ENCODE measurements around the gene VAPA. TPM values are rescaled to one million over a fixed set of nuclear protein-coding genes. Genes with fewer than 3 reads are reported as not detected.

Gene VAPA
- total RNA-seq, 2 experiments from 2014 or later, result 150 to 159 TPM

DNA sequence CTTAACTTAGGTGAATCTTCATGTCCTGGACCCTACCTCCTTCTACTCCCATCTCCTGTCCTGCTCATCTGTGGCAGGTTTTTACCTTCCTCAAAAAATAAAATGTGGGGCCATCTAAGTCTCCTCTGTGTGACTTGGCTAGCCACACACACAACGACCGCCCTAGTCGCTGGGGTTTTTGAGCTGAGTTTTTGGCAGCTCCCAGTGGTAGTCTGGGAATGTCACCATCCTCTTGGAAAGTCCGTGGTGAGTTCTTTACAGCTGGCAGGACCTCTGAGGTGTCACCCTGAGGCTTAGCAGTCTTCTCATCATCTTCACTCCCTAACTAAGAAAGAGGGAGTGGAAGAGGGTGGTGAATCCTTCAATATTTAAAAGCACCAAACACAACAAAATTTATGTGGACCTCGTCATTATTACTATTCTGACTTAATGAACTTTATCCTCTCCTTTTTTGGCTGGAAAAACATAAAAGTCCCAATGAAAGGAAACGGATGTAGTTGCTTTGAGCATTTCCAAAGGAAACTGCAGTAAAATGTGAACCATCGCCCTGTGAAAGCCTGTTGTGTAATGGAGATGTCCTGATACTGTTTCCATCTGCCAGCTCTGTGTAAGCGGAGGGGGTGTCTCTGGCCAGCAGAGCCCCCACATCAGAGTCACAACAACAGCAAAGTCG lies 78.6 kb downstream of the VAPA start:
- intact Hi-C loops (cut with micrococcal nuclease), result no loop called here
- CTCF ChIA-PET, result interaction anchor here (0.6 kb wide), 2 partner anchors 446 to 1929 kb away, joined by 3 read pairs; no protein-coding TSS in a partner anchor
- no peak for DNase-seq
- H3K27me3 Mint-ChIP-seq (ENCODE audit: low read depth), result peaks cover 10% of the 10 kb centered on the region
- no peaks in the 10 kb centered on the region for H3K36me3 Mint-ChIP-seq (ENCODE audit: low read depth)
- no peak overlapping the region for H3K4me3 Mint-ChIP-seq
- H3K4me1 Mint-ChIP-seq (ENCODE audit: low read depth), result no peaks in the 10 kb centered on the region
- H3K27ac Mint-ChIP-seq, result no peak overlapping the region
- peaks cover 3% of the 10 kb centered on the region for H3K9me3 Mint-ChIP-seq

DNA sequence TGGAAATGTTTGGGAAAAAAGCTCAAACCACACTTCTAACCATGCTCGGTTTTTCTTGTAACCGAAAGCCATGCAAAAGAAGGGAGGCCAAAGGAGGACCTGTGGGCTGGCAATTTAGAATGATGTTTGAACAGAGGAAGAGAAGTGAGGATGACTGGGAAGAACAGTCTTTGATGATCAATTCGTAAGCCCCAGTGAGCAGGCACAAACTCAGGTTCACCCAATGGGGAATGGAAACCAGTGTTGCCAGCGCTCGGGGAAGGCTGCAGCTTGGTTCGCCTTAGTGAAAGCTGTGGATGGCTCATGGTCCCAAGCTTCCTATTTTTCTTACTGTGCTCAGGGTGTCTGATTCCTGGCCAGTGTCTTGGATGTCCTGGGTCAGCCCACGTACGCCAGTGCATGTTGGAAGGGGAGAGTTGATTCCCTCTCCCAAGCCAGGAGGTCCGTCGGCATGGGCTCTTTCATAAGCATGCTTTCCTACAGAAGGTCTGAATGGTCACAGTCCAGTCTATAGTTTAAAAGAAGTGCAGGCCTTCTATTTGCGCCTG lies 79.2 kb downstream of the VAPA start:
- Mint-ChIP-seq H3K4me1 (ENCODE audit: low read depth) (no peaks in the 10 kb centered on the region), H3K9me3 (peaks cover 8% of the 10 kb centered on the region), H3K36me3 (ENCODE audit: low read depth) (peaks cover under 1% of the 10 kb centered on the region), H3K4me3 (no peak overlapping the region), H3K27me3 (ENCODE audit: low read depth) (peaks cover 10% of the 10 kb centered on the region), H3K27ac (no peak overlapping the region)
- no peak for DNase-seq
- CTCF ChIA-PET, result no interaction called here
- intact Hi-C loops (cut with micrococcal nuclease), result no loop called here

- CTCF ChIA-PET, result interaction anchor here (0.6 kb wide), 1 partner anchor 445 kb away, joined by 3 read pairs; no protein-coding TSS in a partner anchor
- Mint-ChIP-seq H3K4me1 (ENCODE audit: low read depth) (no peaks in the 10 kb centered on the region), H3K27me3 (ENCODE audit: low read depth) (peaks cover 10% of the 10 kb centered on the region), H3K27ac (no peak overlapping the region), H3K36me3 (ENCODE audit: low read depth) (peaks cover 3% of the 10 kb centered on the region), H3K9me3 (peaks cover 13% of the 10 kb centered on the region), H3K4me3 (no peak overlapping the region)
- no peak for DNase-seq
- intact Hi-C loops (cut with micrococcal nuclease), result no loop called here
Measured at GRCh38 chr18:9993521-9994025, 79.8 kb downstream of the VAPA start.

- no peak overlapping the region for H3K27ac Mint-ChIP-seq
- H3K36me3 Mint-ChIP-seq (ENCODE audit: low read depth), result peaks cover 3% of the 10 kb centered on the region
- peaks cover 15% of the 10 kb centered on the region for H3K9me3 Mint-ChIP-seq
- no peaks in the 10 kb centered on the region for H3K4me1 Mint-ChIP-seq (ENCODE audit: low read depth)
- no peak overlapping the region for H3K4me3 Mint-ChIP-seq
- H3K27me3 Mint-ChIP-seq (ENCODE audit: low read depth), result peaks cover 10% of the 10 kb centered on the region
- no peak for DNase-seq
- intact Hi-C loops (cut with micrococcal nuclease), result no loop called here
- CTCF ChIA-PET, result interaction anchor here (0.6 to 1.5 kb wide), 2 partner anchors 23 to 444 kb away, joined by 3 read pairs; no protein-coding TSS in a partner anchor
Measured at GRCh38 chr18:9994026-9994570, 80.3 kb downstream of the VAPA start.

DNA sequence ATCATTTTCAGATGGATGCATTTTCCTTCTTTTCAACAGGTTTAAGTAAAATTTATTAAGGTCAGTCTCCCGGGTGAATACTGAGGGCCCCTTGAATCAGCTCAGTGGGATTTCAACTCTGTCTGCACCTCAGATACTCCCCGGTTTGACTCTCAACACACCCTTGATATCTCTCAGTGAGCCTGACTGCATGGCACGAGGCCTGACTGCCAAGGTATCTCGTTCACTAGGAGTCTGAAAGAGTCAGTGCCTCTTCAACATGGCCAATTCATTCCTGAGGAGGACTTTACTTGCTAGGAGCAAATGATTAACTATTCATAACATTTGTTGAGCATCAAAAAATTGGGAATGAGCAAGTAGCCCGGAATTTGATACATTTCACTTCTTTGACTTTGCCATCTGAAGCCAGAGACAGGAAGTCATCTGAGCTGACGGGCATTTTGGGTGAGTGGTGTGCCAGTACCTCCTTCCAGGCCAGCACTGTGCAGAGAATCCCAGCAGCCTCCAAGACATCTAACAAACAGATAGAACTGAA lies 81.0 kb downstream of the VAPA start:
- H3K4me3 Mint-ChIP-seq, result no peak overlapping the region
- no peaks in the 10 kb centered on the region for H3K4me1 Mint-ChIP-seq (ENCODE audit: low read depth)
- intact Hi-C loops (cut with micrococcal nuclease), result no loop called here
- DNase-seq, result no peak
- H3K27ac Mint-ChIP-seq, result no peak overlapping the region
- peaks cover 12% of the 10 kb centered on the region for H3K27me3 Mint-ChIP-seq (ENCODE audit: low read depth)
- CTCF ChIA-PET, result interaction anchor here (0.6 to 1.5 kb wide), 2 partner anchors 16 to 24 kb away, joined by 3 read pairs; no protein-coding TSS in a partner anchor
- peaks cover 20% of the 10 kb centered on the region for H3K9me3 Mint-ChIP-seq
- H3K36me3 Mint-ChIP-seq (ENCODE audit: low read depth), result peaks cover 3% of the 10 kb centered on the region

- no peak for DNase-seq
- Mint-ChIP-seq H3K4me3 (no peak overlapping the region), H3K36me3 (ENCODE audit: low read depth) (peaks cover 3% of the 10 kb centered on the region), H3K4me1 (ENCODE audit: low read depth) (no peaks in the 10 kb centered on the region), H3K27ac (no peak overlapping the region), H3K27me3 (ENCODE audit: low read depth) (peaks cover 14% of the 10 kb centered on the region), H3K9me3 (peaks cover 22% of the 10 kb centered on the region)
- CTCF ChIA-PET, result interaction anchor here (1.5 kb wide), 1 partner anchor 25 kb away, joined by 3 read pairs; no protein-coding TSS in a partner anchor
- intact Hi-C loops (cut with micrococcal nuclease), result no loop called here
Measured at GRCh38 chr18:9995631-9996030, 81.8 kb downstream of the VAPA start.

DNA sequence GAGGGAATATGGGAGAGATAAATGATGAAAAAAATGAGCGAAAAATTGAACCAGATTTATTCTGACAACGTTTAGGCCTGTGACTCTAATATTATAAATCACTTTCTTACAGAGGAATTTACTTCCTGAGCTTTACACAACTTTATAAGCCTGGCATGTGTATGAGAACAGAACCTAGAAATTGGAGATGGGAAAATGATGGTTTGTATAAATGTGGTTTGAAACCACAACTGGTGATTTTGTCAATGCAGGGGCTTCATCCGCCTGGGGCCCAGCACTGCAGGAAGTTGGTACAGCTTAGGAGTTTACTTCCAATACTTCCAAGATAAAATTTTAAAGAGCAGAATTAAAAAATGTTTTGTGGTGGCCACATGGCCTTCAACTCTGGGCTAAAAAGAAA lies 82.3 kb downstream of the VAPA start:
- CTCF ChIA-PET, result no interaction called here
- Mint-ChIP-seq H3K36me3 (ENCODE audit: low read depth) (peaks cover 3% of the 10 kb centered on the region), H3K9me3 (peaks cover 22% of the 10 kb centered on the region), H3K27ac (no peak overlapping the region), H3K4me3 (no peak overlapping the region), H3K27me3 (ENCODE audit: low read depth) (peaks cover 14% of the 10 kb centered on the region), H3K4me1 (ENCODE audit: low read depth) (no peaks in the 10 kb centered on the region)
- no peak for DNase-seq
- intact Hi-C loops (cut with micrococcal nuclease), result no loop called here

GRCh38 chr18:9997711-9998110 lies 83.9 kb downstream of the VAPA start:
- intact Hi-C loops (cut with micrococcal nuclease), result no loop called here
- peaks cover 4% of the 10 kb centered on the region for H3K27me3 Mint-ChIP-seq (ENCODE audit: low read depth)
- DNase-seq, result no peak
- H3K4me3 Mint-ChIP-seq, result no peak overlapping the region
- CTCF ChIA-PET, result interaction anchor here (0.6 kb wide), 1 partner anchor 26 kb away, joined by 3 read pairs; no protein-coding TSS in a partner anchor
- no peak overlapping the region for H3K27ac Mint-ChIP-seq
- H3K9me3 Mint-ChIP-seq, result peaks cover 22% of the 10 kb centered on the region
- no peaks in the 10 kb centered on the region for H3K4me1 Mint-ChIP-seq (ENCODE audit: low read depth)
- peaks cover 3% of the 10 kb centered on the region for H3K36me3 Mint-ChIP-seq (ENCODE audit: low read depth)

GRCh38 chr18:9998330-9998729 lies 84.5 kb downstream of the VAPA start:
- no peak overlapping the region for H3K4me3 Mint-ChIP-seq
- no peaks in the 10 kb centered on the region for H3K4me1 Mint-ChIP-seq (ENCODE audit: low read depth)
- DNase-seq, result no peak
- CTCF ChIA-PET, result interaction anchor here (0.6 kb wide), 1 partner anchor 26 kb away, joined by 3 read pairs; no protein-coding TSS in a partner anchor
- no peak overlapping the region for H3K27ac Mint-ChIP-seq
- intact Hi-C loops (cut with micrococcal nuclease), result no loop called here
- H3K36me3 Mint-ChIP-seq (ENCODE audit: low read depth), result peaks cover 3% of the 10 kb centered on the region
- peaks cover 22% of the 10 kb centered on the region for H3K9me3 Mint-ChIP-seq
- peaks cover 4% of the 10 kb centered on the region for H3K27me3 Mint-ChIP-seq (ENCODE audit: low read depth)

GRCh38 chr18:10002280-10002679 lies 88.5 kb downstream of the VAPA start:
- Mint-ChIP-seq H3K27ac (no peak overlapping the region), H3K36me3 (ENCODE audit: low read depth) (peaks cover 3% of the 10 kb centered on the region), H3K4me3 (no peak overlapping the region), H3K9me3 (peaks cover 19% of the 10 kb centered on the region), H3K4me1 (ENCODE audit: low read depth) (no peaks in the 10 kb centered on the region), H3K27me3 (ENCODE audit: low read depth) (peaks cover 4% of the 10 kb centered on the region)
- CTCF ChIA-PET, result no interaction called here
- intact Hi-C loops (cut with micrococcal nuclease), result no loop called here
- no peak for DNase-seq

- DNase-seq, result no peak
- peaks cover 12% of the 10 kb centered on the region for H3K9me3 Mint-ChIP-seq
- peaks cover under 1% of the 10 kb centered on the region for H3K36me3 Mint-ChIP-seq (ENCODE audit: low read depth)
- H3K4me1 Mint-ChIP-seq (ENCODE audit: low read depth), result no peaks in the 10 kb centered on the region
- no peak overlapping the region for H3K4me3 Mint-ChIP-seq
- CTCF ChIA-PET, result no interaction called here
- H3K27me3 Mint-ChIP-seq (ENCODE audit: low read depth), result peaks cover 4% of the 10 kb centered on the region
- intact Hi-C loops (cut with micrococcal nuclease), result no loop called here
- no peak overlapping the region for H3K27ac Mint-ChIP-seq
Measured at GRCh38 chr18:10003281-10003680, 89.5 kb downstream of the VAPA start.

GRCh38 chr18:10003866-10004265 lies 90.0 kb downstream of the VAPA start:
- intact Hi-C loops (cut with micrococcal nuclease), result no loop called here
- Mint-ChIP-seq H3K9me3 (peaks cover 7% of the 10 kb centered on the region), H3K4me1 (ENCODE audit: low read depth) (no peaks in the 10 kb centered on the region), H3K36me3 (ENCODE audit: low read depth) (no peaks in the 10 kb centered on the region), H3K27ac (no peak overlapping the region), H3K4me3 (no peak overlapping the region), H3K27me3 (ENCODE audit: low read depth) (peaks cover 4% of the 10 kb centered on the region)
- CTCF ChIA-PET, result no interaction called here
- no peak for DNase-seq

All from activated naive CD4-positive, alpha-beta T cell treated with anti-CD3 and anti-CD28 coated beads for 36 hours (primary cell).